Measurements from ENCODE around the gene SCRT2. TPM values are rescaled to one million over a fixed set of nuclear protein-coding genes. Genes with fewer than 3 reads are reported as not detected.

SCRT2 gene
- polyA plus RNA-seq, 1 of the 3 experiments (the other 2 are of a cell fraction): not detected

DNA sequence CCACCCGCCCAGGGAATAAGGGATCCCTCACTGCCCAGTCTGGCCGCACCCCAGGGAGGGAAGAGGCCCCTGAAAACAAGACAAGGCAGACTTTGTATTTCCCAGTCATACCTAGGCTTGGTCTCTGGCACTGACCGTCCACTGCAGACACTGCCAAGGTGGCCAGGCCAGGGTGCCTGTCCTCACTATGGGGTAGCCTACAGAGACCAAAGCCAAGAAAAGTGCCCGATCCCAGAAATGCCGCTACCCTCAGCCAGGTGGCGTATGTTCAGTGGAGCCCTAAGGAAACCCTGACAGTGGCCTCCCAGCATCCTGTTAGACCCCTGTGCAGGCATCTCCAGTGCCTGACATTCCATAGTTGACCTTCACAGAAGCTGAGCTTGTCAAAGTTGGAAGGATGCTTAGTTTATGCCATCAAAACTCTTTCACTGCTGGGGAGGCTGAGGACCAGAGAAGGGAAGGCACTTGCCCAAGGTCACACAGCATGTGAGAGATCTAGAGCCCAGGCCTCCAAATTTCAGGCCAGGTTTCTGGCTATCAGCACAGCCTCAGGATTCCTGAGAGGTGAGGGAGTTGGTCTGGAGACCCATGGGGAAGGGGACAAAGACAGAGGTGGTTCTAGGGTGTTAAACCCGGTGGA, 2.5 kb downstream of the SCRT2 start:
- CTCF ChIA-PET: interaction anchor here (0.6 to 1.6 kb wide), 11 partner anchors 14 to 96 kb away, joined by 3 to 7 read pairs (median 3); no protein-coding TSS in a partner anchor
- Histone ChIP-seq H4K20me1 (ENCODE audit: insufficient read depth) (peaks cover 11% of the 10 kb centered on the region; the same call in 1 of the 2 replicates), H3K4me3 (ENCODE audit: low read depth in 2 of 2, low read length in 1 of 2) (no peak overlapping the region), H3K36me3 (replicated peaks in 1 of 2; ENCODE audit: control insufficient read depth in 1 of 2, insufficient read depth in 2 of 2, low read length in 1 of 2) (no peaks in the 10 kb centered on the region), H3K9ac (no peak overlapping the region), H3K27me3 (ENCODE audit: insufficient read depth) (peaks cover 24% of the 10 kb centered on the region; the same call in 1 of the 2 replicates), H3K9me2 (no peaks in the 10 kb centered on the region), H3K9me3 (no peaks in the 10 kb centered on the region), H3F3A (replicated peaks; ENCODE audit: insufficient read depth) (no peaks in the 10 kb centered on the region), H3K79me2 (ENCODE audit: insufficient read depth) (no peaks in the 10 kb centered on the region), H3K27ac (ENCODE audit: low read depth in 2 of 2, low read length in 1 of 2) (no peak overlapping the region), H3K4me2 (no peak overlapping the region), H2AFZ (ENCODE audit: low read depth) (no peak overlapping the region), H3K4me1 (ENCODE audit: control insufficient read depth in 1 of 2, insufficient read depth in 2 of 2, low read depth in 1 of 2, low read length in 1 of 2) (peaks cover 0 to 10% of the 10 kb centered on the region in 2 experiments; a peak in 1 of 4 replicates)
- POLR2A ChIA-PET: no interaction called here
- WGBS (ENCODE audit: low lambda C conversion rate): 41% methylated on average over 5 of the region's 7 CpGs
- DNase-seq: peak; percentile 71
- TF ChIP-seq JUND (IDR thresholded peaks at IDR 0.05) (no peak), RAD21 (IDR thresholded peaks at IDR 0.05; ENCODE audit: low read length) (peak; percentile 15), ELF1 (IDR thresholded peaks at IDR 0.05) (no peak), GATA2 (CRISPR knock-in tag; IDR thresholded peaks at IDR 0.05) (no peak), FOSL2 (IDR thresholded peaks at IDR 0.05; ENCODE audit: borderline replicate concordance, low read depth) (no peak), NFIC (IDR thresholded peaks at IDR 0.05; ENCODE audit: borderline replicate concordance) (no peak), TCF12 (IDR thresholded peaks at IDR 0.05) (no peak), SMC3 (IDR thresholded peaks at IDR 0.05; ENCODE audit: low read depth, low read length) (peak; percentile 24; the same call in 1 of the 2 replicates), TAF1 (IDR thresholded peaks at IDR 0.05; ENCODE audit: borderline replicate concordance, low read depth, low read length) (no peak), SIN3A (IDR thresholded peaks at IDR 0.05; ENCODE audit: borderline replicate concordance, low read depth, low read length) (no peak)
- TF ChIP-seq, protein P1, sequence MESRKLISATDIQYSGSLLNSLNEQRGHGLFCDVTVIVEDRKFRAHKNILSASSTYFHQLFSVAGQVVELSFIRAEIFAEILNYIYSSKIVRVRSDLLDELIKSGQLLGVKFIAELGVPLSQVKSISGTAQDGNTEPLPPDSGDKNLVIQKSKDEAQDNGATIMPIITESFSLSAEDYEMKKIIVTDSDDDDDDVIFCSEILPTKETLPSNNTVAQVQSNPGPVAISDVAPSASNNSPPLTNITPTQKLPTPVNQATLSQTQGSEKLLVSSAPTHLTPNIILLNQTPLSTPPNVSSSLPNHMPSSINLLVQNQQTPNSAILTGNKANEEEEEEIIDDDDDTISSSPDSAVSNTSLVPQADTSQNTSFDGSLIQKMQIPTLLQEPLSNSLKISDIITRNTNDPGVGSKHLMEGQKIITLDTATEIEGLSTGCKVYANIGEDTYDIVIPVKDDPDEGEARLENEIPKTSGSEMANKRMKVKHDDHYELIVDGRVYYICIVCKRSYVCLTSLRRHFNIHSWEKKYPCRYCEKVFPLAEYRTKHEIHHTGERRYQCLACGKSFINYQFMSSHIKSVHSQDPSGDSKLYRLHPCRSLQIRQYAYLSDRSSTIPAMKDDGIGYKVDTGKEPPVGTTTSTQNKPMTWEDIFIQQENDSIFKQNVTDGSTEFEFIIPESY (IDR thresholded peaks at IDR 0.05; ENCODE audit: borderline replicate concordance, low read depth): no peak
- TF ChIP-seq, protein P2, sequence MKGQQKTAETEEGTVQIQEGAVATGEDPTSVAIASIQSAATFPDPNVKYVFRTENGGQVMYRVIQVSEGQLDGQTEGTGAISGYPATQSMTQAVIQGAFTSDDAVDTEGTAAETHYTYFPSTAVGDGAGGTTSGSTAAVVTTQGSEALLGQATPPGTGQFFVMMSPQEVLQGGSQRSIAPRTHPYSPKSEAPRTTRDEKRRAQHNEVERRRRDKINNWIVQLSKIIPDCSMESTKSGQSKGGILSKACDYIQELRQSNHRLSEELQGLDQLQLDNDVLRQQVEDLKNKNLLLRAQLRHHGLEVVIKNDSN (IDR thresholded peaks at IDR 0.05; ENCODE audit: borderline replicate concordance, low read depth): no peak

DNA sequence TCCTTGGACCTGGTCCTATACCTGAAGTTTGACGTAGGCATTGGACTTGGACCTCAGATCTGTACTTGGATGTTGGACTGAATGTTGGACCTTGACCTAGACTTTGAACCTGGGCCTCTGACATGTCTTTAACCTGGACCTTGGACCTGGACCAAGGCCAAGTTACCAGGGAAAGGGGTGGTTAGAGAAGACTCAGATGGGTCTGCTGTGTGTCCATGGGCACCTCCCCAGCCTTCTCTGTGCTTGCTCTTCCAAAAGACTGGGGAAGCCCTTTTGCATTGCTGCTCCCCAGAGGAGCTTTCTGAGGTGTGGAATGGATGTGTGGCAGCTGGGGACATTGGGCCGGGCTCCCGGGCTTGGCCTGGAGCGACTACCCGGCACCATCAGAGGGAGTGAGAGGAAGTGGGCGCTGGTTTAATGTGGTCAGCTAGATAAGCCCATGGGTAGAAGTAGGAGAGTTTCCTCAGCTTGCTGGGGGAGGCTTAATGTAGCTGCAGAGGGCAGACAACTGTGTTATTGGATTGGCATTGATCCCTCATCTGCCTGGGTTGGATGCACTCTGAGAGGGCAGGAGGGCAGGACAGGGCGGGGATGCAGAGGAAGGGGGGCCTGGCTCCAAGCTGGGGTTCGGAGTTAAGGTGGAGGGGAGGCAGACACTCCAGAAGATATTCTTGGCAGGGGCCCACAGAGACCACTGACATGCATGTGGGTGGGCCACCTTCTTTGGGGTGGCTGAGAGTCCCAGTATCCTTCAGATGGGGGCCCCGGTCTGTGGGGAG, 4.2 kb downstream of the SCRT2 start:
- CTCF ChIA-PET: interaction anchor here (0.8 to 3.5 kb wide), 4 partner anchors 26 to 60 kb away, joined by 3 to 16 read pairs (median 4); no protein-coding TSS in a partner anchor
- 51% methylated on average over 9 of the region's 9 CpGs for WGBS (ENCODE audit: low lambda C conversion rate)
- Histone ChIP-seq H3K27ac (ENCODE audit: low read depth in 2 of 2, low read length in 1 of 2) (no peak overlapping the region), H3K9ac (no peak overlapping the region), H3K9me3 (no peaks in the 10 kb centered on the region), H4K20me1 (ENCODE audit: insufficient read depth) (peaks cover 11% of the 10 kb centered on the region; the same call in 1 of the 2 replicates), H3K4me2 (no peak overlapping the region), H3K4me1 (ENCODE audit: control insufficient read depth in 1 of 2, insufficient read depth in 2 of 2, low read depth in 1 of 2, low read length in 1 of 2) (peaks cover 0 to 5% of the 10 kb centered on the region in 2 experiments; a peak in 1 of 4 replicates), H3K79me2 (ENCODE audit: insufficient read depth) (no peaks in the 10 kb centered on the region), H2AFZ (ENCODE audit: low read depth) (no peak overlapping the region), H3K9me2 (no peaks in the 10 kb centered on the region), H3K4me3 (ENCODE audit: low read depth in 2 of 2, low read length in 1 of 2) (no peak overlapping the region), H3F3A (replicated peaks; ENCODE audit: insufficient read depth) (no peaks in the 10 kb centered on the region), H3K27me3 (ENCODE audit: insufficient read depth) (peaks cover 15% of the 10 kb centered on the region; the same call in 1 of the 2 replicates), H3K36me3 (replicated peaks in 1 of 2; ENCODE audit: control insufficient read depth in 1 of 2, insufficient read depth in 2 of 2, low read length in 1 of 2) (no peaks in the 10 kb centered on the region)
- POLR2A ChIA-PET: no interaction called here
- DNase-seq: no peak
- TF ChIP-seq TEAD4 (IDR thresholded peaks at IDR 0.05; ENCODE audit: borderline replicate concordance, insufficient read depth): no peak
- TF ChIP-seq NFIC (IDR thresholded peaks at IDR 0.05; ENCODE audit: borderline replicate concordance): no peak
- no peak for TF ChIP-seq GATA2 (CRISPR knock-in tag; IDR thresholded peaks at IDR 0.05)
- no peak for TF ChIP-seq POLR2AphosphoS5 (IDR thresholded peaks at IDR 0.05; ENCODE audit: low read depth, low read length)
- TF ChIP-seq, protein P3, sequence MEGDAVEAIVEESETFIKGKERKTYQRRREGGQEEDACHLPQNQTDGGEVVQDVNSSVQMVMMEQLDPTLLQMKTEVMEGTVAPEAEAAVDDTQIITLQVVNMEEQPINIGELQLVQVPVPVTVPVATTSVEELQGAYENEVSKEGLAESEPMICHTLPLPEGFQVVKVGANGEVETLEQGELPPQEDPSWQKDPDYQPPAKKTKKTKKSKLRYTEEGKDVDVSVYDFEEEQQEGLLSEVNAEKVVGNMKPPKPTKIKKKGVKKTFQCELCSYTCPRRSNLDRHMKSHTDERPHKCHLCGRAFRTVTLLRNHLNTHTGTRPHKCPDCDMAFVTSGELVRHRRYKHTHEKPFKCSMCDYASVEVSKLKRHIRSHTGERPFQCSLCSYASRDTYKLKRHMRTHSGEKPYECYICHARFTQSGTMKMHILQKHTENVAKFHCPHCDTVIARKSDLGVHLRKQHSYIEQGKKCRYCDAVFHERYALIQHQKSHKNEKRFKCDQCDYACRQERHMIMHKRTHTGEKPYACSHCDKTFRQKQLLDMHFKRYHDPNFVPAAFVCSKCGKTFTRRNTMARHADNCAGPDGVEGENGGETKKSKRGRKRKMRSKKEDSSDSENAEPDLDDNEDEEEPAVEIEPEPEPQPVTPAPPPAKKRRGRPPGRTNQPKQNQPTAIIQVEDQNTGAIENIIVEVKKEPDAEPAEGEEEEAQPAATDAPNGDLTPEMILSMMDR (IDR thresholded peaks at IDR 0.05): no peak
- TF ChIP-seq, protein P1 (IDR thresholded peaks at IDR 0.05; ENCODE audit: borderline replicate concordance, low read depth): no peak
- TF ChIP-seq SMC3 (IDR thresholded peaks at IDR 0.05; ENCODE audit: low read depth, low read length): no peak
- no peak for TF ChIP-seq RCOR1 (IDR thresholded peaks at IDR 0.05; ENCODE audit: low read length)
- no peak for TF ChIP-seq FOSL2 (IDR thresholded peaks at IDR 0.05; ENCODE audit: borderline replicate concordance, low read depth)
- TF ChIP-seq, protein P2 (IDR thresholded peaks at IDR 0.05; ENCODE audit: borderline replicate concordance, low read depth): no peak
- no peak for TF ChIP-seq MEF2A (IDR thresholded peaks at IDR 0.05; ENCODE audit: borderline replicate concordance, low read depth)

Measured in SK-N-SH (cell line).